Adrenal gland (tissue), 5 donors: ENCODE measurements around the gene MAL.

Source experiments
- POLR2A ChIP-seq, 2 donors: fragments of 450-650 bp; IDR thresholded peaks; one replicate each; pipeline ENCODE4 v1.6.1; 2017; ENCODE audit warnings: antibody characterized with exemption in 2 of 2, mild to moderate bottlenecking in 2 of 2, moderate library complexity in 1 of 2
- TF ChIP-seq, protein P1 (sequence below), 6 experiments: fragments of 450-650 bp in 4 of 6; fragments of 200-600 bp in 2 of 6; sonication (generic) in 1 of 6; IDR thresholded peaks; 1 replicate in 5 of 6; 2 replicates in 1 of 6; pipeline versions ENCODE4 v1.5.1 to v1.8.0; 2016 to 2021; ENCODE audit warnings: antibody characterized with exemption in 6 of 6, mild to moderate bottlenecking in 2 of 6, moderate library complexity in 1 of 6
- donor health status: DM: no; HTN: no; CAD: no.

DNA sequence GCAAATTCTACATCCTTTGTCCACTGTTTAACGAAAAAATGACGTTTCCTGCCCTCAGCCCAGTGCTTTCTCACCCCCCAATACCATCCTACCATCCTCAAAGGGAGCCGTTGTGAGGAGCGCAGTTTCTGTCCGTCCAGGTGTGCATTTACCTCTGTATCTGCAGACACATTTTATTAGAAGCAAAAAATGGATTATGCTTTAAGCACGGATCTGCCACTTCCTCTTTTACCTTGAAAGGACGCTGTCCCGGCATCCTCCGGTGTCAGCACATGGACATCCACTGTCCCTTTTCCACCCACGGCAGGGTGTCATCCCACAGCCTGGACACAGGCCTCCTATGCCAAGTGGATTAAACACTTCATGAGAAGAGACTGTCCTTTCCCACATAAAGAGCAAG lies 7.2 kb upstream of the MAL start:
- no peak for TF ChIP-seq POLR2A (IDR thresholded peaks at IDR 0.05)
- TF ChIP-seq, protein P1, sequence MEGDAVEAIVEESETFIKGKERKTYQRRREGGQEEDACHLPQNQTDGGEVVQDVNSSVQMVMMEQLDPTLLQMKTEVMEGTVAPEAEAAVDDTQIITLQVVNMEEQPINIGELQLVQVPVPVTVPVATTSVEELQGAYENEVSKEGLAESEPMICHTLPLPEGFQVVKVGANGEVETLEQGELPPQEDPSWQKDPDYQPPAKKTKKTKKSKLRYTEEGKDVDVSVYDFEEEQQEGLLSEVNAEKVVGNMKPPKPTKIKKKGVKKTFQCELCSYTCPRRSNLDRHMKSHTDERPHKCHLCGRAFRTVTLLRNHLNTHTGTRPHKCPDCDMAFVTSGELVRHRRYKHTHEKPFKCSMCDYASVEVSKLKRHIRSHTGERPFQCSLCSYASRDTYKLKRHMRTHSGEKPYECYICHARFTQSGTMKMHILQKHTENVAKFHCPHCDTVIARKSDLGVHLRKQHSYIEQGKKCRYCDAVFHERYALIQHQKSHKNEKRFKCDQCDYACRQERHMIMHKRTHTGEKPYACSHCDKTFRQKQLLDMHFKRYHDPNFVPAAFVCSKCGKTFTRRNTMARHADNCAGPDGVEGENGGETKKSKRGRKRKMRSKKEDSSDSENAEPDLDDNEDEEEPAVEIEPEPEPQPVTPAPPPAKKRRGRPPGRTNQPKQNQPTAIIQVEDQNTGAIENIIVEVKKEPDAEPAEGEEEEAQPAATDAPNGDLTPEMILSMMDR (IDR thresholded peaks at IDR 0.05) = no peak
